Measurements from ENCODE around the gene PLEKHO1. TPM values are rescaled to one million over a fixed set of nuclear protein-coding genes. Genes with fewer than 3 reads are reported as not detected.
"Not testable (repeated sequence)": the region's sequence is repeated elsewhere in the genome, so short reads cannot be mapped to it uniquely, and the experiment has no call there.

The PLEKHO1 gene
- total RNA-seq, 3 donors from 2014 or later = 16.6 to 20.9 (median 17.7) TPM

GRCh38 chr1:150135400-150135799, 14.3 kb upstream of the PLEKHO1 start:
- not testable (repeated sequence) for H3K9me3 Mint-ChIP-seq; H3K27me3 Mint-ChIP-seq (ENCODE audit: low read depth); ATAC-seq; H3K4me1 Mint-ChIP-seq (ENCODE audit: low read depth); H3K36me3 Mint-ChIP-seq (ENCODE audit: insufficient read depth); DNase-seq; H3K4me3 Mint-ChIP-seq

GRCh38 chr1:150138044-150138443, 11.7 kb upstream of the PLEKHO1 start:
- H3K4me3 Mint-ChIP-seq = no peak overlapping the region
- peaks cover 5% of the 10 kb centered on the region for H3K4me1 Mint-ChIP-seq (ENCODE audit: low read depth)
- H3K36me3 Mint-ChIP-seq (ENCODE audit: insufficient read depth) = peaks cover 6% of the 10 kb centered on the region
- no peaks in the 10 kb centered on the region for H3K27me3 Mint-ChIP-seq (ENCODE audit: low read depth)
- ATAC-seq (no peak), DNase-seq (no peak)
- H3K9me3 Mint-ChIP-seq = no peaks in the 10 kb centered on the region

- H3K27me3 Mint-ChIP-seq (ENCODE audit: low read depth) = no peaks in the 10 kb centered on the region
- H3K4me1 Mint-ChIP-seq (ENCODE audit: low read depth) = peaks cover 17% of the 10 kb centered on the region
- no peaks in the 10 kb centered on the region for H3K9me3 Mint-ChIP-seq
- ATAC-seq (no peak), DNase-seq (no peak)
- peaks cover 2% of the 10 kb centered on the region for H3K36me3 Mint-ChIP-seq (ENCODE audit: insufficient read depth)
- no peak overlapping the region for H3K4me3 Mint-ChIP-seq
Observed at GRCh38 chr1:150141452-150141851, 8.3 kb upstream of the PLEKHO1 start.

- H3K27me3 Mint-ChIP-seq (ENCODE audit: low read depth) = no peaks in the 10 kb centered on the region
- no peak for ATAC-seq
- no peak overlapping the region for H3K4me3 Mint-ChIP-seq
Observed at GRCh38 chr1:150142083-150142482, 7.6 kb upstream of the PLEKHO1 start.

GRCh38 chr1:150144606-150145005, 5.1 kb upstream of the PLEKHO1 start:
- H3K27me3 Mint-ChIP-seq (ENCODE audit: low read depth) = no peaks in the 10 kb centered on the region
- DNase-seq (no peak), ATAC-seq (no peak)
- H3K36me3 Mint-ChIP-seq (ENCODE audit: insufficient read depth) = peaks cover 2% of the 10 kb centered on the region
- H3K9me3 Mint-ChIP-seq = no peaks in the 10 kb centered on the region
- peaks cover 40% of the 10 kb centered on the region for H3K4me1 Mint-ChIP-seq (ENCODE audit: low read depth)
- no peak overlapping the region for H3K4me3 Mint-ChIP-seq

More at GRCh38 chr1:150142083-150142482, 7.6 kb upstream of the PLEKHO1 start:
- no peak for DNase-seq
- Mint-ChIP-seq H3K36me3 (ENCODE audit: insufficient read depth) (peaks cover 2% of the 10 kb centered on the region), H3K4me1 (ENCODE audit: low read depth) (peaks cover 22% of the 10 kb centered on the region), H3K9me3 (no peaks in the 10 kb centered on the region)

- not testable (repeated sequence) for H3K36me3 Mint-ChIP-seq (ENCODE audit: insufficient read depth); H3K9me3 Mint-ChIP-seq; DNase-seq; H3K27me3 Mint-ChIP-seq (ENCODE audit: low read depth); H3K4me3 Mint-ChIP-seq; ATAC-seq
- peaks cover 39% of the 10 kb centered on the region for H3K4me1 Mint-ChIP-seq (ENCODE audit: low read depth)
Observed at GRCh38 chr1:150146016-150146415, 3.7 kb upstream of the PLEKHO1 start.

GRCh38 chr1:150146849-150147542, 2.7 kb upstream of the PLEKHO1 start:
- no peak for ATAC-seq
- no peak for DNase-seq
- H3K4me3 Mint-ChIP-seq = peak overlapping the region; percentile 27
- H3K36me3 Mint-ChIP-seq (ENCODE audit: insufficient read depth) = peaks cover 2% of the 10 kb centered on the region
- H3K4me1 Mint-ChIP-seq (ENCODE audit: low read depth) = peaks cover 46% of the 10 kb centered on the region
- H3K27me3 Mint-ChIP-seq (ENCODE audit: low read depth) = no peaks in the 10 kb centered on the region
- H3K9me3 Mint-ChIP-seq = no peaks in the 10 kb centered on the region

GRCh38 chr1:150148837-150149270, 862 bp upstream of the PLEKHO1 start:
- H3K4me3 Mint-ChIP-seq = peak overlapping the region; percentile 84
- H3K36me3 Mint-ChIP-seq (ENCODE audit: insufficient read depth) = peaks cover 6% of the 10 kb centered on the region
- no peak for ATAC-seq
- no peaks in the 10 kb centered on the region for H3K27me3 Mint-ChIP-seq (ENCODE audit: low read depth)
- no peak for DNase-seq
- no peaks in the 10 kb centered on the region for H3K9me3 Mint-ChIP-seq
- H3K4me1 Mint-ChIP-seq (ENCODE audit: low read depth) = peaks cover 57% of the 10 kb centered on the region

- no peaks in the 10 kb centered on the region for H3K27me3 Mint-ChIP-seq (ENCODE audit: low read depth)
- H3K36me3 Mint-ChIP-seq (ENCODE audit: insufficient read depth) = peaks cover 16% of the 10 kb centered on the region
- no peaks in the 10 kb centered on the region for H3K9me3 Mint-ChIP-seq
- DNase-seq (peak; percentile 23), ATAC-seq (no peak)
- H3K4me3 Mint-ChIP-seq = peak overlapping the region; percentile 92
- H3K4me1 Mint-ChIP-seq (ENCODE audit: low read depth) = peaks cover 61% of the 10 kb centered on the region
Observed at GRCh38 chr1:150150133-150151021, 661 bp downstream of the PLEKHO1 start.

GRCh38 chr1:150151291-150152181, 1.8 kb downstream of the PLEKHO1 start:
- Mint-ChIP-seq H3K4me1 (ENCODE audit: low read depth) (peaks cover 63% of the 10 kb centered on the region), H3K27me3 (ENCODE audit: low read depth) (no peaks in the 10 kb centered on the region), H3K4me3 (peak overlapping the region; percentile 92), H3K36me3 (ENCODE audit: insufficient read depth) (peaks cover 21% of the 10 kb centered on the region), H3K9me3 (no peaks in the 10 kb centered on the region)
- DNase-seq (peak; percentile 59), ATAC-seq (peak; percentile 25 to 32)

- ATAC-seq = no peak
- Mint-ChIP-seq H3K4me1 (ENCODE audit: low read depth) (peaks cover 59% of the 10 kb centered on the region), H3K9me3 (no peaks in the 10 kb centered on the region), H3K4me3 (peak overlapping the region; percentile 92), H3K36me3 (ENCODE audit: insufficient read depth) (peaks cover 23% of the 10 kb centered on the region), H3K27me3 (ENCODE audit: low read depth) (no peaks in the 10 kb centered on the region)
- DNase-seq = no peak
Observed at GRCh38 chr1:150152182-150152536, 2.4 kb downstream of the PLEKHO1 start.

- no peak overlapping the region for H3K4me3 Mint-ChIP-seq
- no peak for ATAC-seq
Observed at GRCh38 chr1:150152772-150153456, 3.2 kb downstream of the PLEKHO1 start.

GRCh38 chr1:150154143-150154542, 4.4 kb downstream of the PLEKHO1 start:
- H3K4me3 Mint-ChIP-seq = no peak overlapping the region
- peaks cover 36% of the 10 kb centered on the region for H3K36me3 Mint-ChIP-seq (ENCODE audit: insufficient read depth)
- ATAC-seq (no peak), DNase-seq (no peak)
- H3K27me3 Mint-ChIP-seq (ENCODE audit: low read depth) = no peaks in the 10 kb centered on the region
- no peaks in the 10 kb centered on the region for H3K9me3 Mint-ChIP-seq
- H3K4me1 Mint-ChIP-seq (ENCODE audit: low read depth) = peaks cover 64% of the 10 kb centered on the region

More at GRCh38 chr1:150152772-150153456, 3.2 kb downstream of the PLEKHO1 start:
- Mint-ChIP-seq H3K9me3 (no peaks in the 10 kb centered on the region), H3K36me3 (ENCODE audit: insufficient read depth) (peaks cover 28% of the 10 kb centered on the region), H3K4me1 (ENCODE audit: low read depth) (peaks cover 61% of the 10 kb centered on the region), H3K27me3 (ENCODE audit: low read depth) (no peaks in the 10 kb centered on the region)
- DNase-seq = no peak

Data from activated T-cell treated with anti-CD3 and anti-CD28 coated beads, Interleukin-2, amount 50 U/mL, for 4 hours (primary cell).